ENCODE measurements around the gene HAP1.

The HAP1 gene

GRCh38 chr17:41738077-41738800 is 3.8 kb upstream of the HAP1 start:
- peak; percentile 94 for DNase-seq (ENCODE audit: low spot score)
- in situ Hi-C loops (cut with MboI; ENCODE audit: low sequenced_read_pairs, unreplicated experiment) = loop anchor here (10.0 kb wide), 1 partner anchor 67 kb away; no protein-coding TSS in a partner anchor
- peak; percentile 90 for TF ChIP-seq CTCF (IDR thresholded peaks at IDR 0.05; ENCODE audit: borderline replicate concordance, control extremely low read depth, extremely low read depth, insufficient read depth, missing control alignments)

- in situ Hi-C loops (cut with MboI; ENCODE audit: low sequenced_read_pairs, unreplicated experiment) = loop anchor here (10.0 kb wide), 1 partner anchor 67 kb away; no protein-coding TSS in a partner anchor
- no peak for TF ChIP-seq CTCF (IDR thresholded peaks at IDR 0.05; ENCODE audit: borderline replicate concordance, control extremely low read depth, extremely low read depth, insufficient read depth, missing control alignments)
- DNase-seq (ENCODE audit: low spot score) = no peak
Observed at GRCh38 chr17:41737680-41738023, 3.2 kb upstream of the HAP1 start.

- in situ Hi-C loops (cut with MboI; ENCODE audit: low sequenced_read_pairs, unreplicated experiment) = loop anchor here (10.0 kb wide), 1 partner anchor 68 kb away; no protein-coding TSS in a partner anchor
Observed at GRCh38 chr17:41736983-41737679, 2.7 kb upstream of the HAP1 start.

GRCh38 chr17:41735744-41736143 is 1.3 kb upstream of the HAP1 start:
- DNase-seq (ENCODE audit: low spot score) = no peak
- in situ Hi-C loops (cut with MboI; ENCODE audit: low sequenced_read_pairs, unreplicated experiment) = loop anchor here (10.0 kb wide), 1 partner anchor 69 kb away; no protein-coding TSS in a partner anchor
- TF ChIP-seq CTCF (IDR thresholded peaks at IDR 0.05; ENCODE audit: borderline replicate concordance, control extremely low read depth, extremely low read depth, insufficient read depth, missing control alignments) = no peak

More at GRCh38 chr17:41736983-41737679, 2.7 kb upstream of the HAP1 start:
- no peak for DNase-seq (ENCODE audit: low spot score)
- no peak for TF ChIP-seq CTCF (IDR thresholded peaks at IDR 0.05; ENCODE audit: borderline replicate concordance, control extremely low read depth, extremely low read depth, insufficient read depth, missing control alignments)

- DNase-seq (ENCODE audit: low spot score) = no peak
- no peak for TF ChIP-seq CTCF (IDR thresholded peaks at IDR 0.05; ENCODE audit: borderline replicate concordance, control extremely low read depth, extremely low read depth, insufficient read depth, missing control alignments)
- in situ Hi-C loops (cut with MboI; ENCODE audit: low sequenced_read_pairs, unreplicated experiment) = loop anchor here (10.0 kb wide), 1 partner anchor 70 kb away; no protein-coding TSS in a partner anchor
Observed at GRCh38 chr17:41734949-41735313, 488 bp upstream of the HAP1 start.

GRCh38 chr17:41733348-41734138 is 900 bp downstream of the HAP1 start:
- in situ Hi-C loops (cut with MboI; ENCODE audit: low sequenced_read_pairs, unreplicated experiment) = loop anchor here (10.0 kb wide), 1 partner anchor 71 kb away; no protein-coding TSS in a partner anchor
- DNase-seq (ENCODE audit: low spot score) = no peak
- TF ChIP-seq CTCF (IDR thresholded peaks at IDR 0.05; ENCODE audit: borderline replicate concordance, control extremely low read depth, extremely low read depth, insufficient read depth, missing control alignments) = no peak
